ENCODE measurements around the gene ACYP1.

Gene ACYP1

DNA sequence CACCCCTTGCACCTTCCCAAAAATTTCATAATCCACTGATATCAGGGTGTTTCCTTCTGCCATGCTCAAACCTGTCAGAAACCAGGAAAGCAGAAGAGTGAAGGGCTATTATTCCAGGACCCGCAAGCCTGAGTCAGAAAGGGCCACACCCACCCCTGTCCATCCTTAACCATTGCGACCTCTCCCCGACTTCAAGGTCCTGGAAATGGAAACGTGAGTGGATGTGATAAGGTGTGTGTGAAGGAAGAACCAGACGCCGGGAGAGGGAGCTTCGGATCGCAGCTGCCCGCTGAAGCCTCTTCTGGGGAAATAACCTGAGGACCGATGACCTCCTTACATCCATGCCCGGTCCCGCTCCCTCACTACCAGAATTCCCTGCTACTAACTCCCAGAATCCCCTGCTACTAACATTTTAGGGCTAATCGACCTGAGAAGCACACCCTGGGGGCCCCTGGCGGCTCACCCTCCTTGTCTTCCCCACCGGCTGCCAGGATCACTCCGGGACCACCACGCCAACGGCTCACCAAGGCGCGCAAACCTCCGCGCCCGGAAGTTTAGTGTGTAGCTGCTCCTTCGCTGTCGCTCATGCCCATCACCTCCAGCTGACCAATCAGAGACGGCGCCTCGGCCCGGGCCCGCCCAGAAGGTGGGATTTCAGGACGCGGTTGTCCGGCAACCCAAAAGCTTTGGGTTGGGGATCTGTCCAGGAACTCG, at the start of gene ACYP1:
ACYP1 (minus strand) TSS at position 534 of the 714 bp plus-strand sequence; CDS start at position 63, 471 bp downstream.
- DNase-seq (ENCODE audit: low read depth in 2 of 2) = peak; percentile 90 to 91

DNA sequence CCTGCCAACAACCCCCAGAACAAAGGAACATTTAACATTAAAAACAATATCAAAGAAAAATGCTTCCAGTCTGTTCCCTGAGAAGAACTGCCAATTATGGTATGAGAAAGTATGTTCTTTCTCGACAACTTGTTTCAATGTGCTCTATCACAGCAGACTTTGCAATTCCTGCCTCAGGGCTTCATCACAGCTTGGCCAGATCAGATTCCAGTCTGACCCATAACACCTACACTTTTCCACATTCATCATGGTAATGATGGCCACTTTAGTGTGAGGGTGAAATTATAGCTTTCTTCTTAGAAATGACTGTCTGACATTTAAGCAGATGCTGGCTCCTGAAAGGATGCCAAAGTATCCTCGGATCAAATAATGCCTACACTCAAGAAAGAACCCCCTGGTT, 46.1 kb upstream of the ACYP1 start:
- no peak for DNase-seq (ENCODE audit: low read depth in 2 of 2)

DNA sequence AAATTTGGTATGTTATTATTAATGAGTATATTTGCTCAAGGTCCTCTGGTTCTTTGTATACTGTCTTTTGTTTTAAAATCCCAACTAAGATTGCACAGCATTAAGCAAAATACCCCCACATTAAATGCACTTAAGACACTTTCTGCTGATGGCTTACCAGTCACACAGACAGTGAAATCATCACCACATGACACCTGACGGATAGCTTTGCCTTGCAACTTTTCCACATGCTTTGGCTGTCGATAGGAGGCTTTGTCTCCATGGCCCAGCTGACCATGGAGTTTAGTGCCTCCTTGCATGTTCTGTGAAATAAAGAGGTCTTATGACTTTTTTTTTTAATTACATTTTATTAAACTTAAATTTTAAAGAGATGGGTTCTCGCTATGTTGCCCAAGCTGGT, 43.4 kb upstream of the ACYP1 start:
- no peak for DNase-seq (ENCODE audit: low read depth in 2 of 2)

DNA sequence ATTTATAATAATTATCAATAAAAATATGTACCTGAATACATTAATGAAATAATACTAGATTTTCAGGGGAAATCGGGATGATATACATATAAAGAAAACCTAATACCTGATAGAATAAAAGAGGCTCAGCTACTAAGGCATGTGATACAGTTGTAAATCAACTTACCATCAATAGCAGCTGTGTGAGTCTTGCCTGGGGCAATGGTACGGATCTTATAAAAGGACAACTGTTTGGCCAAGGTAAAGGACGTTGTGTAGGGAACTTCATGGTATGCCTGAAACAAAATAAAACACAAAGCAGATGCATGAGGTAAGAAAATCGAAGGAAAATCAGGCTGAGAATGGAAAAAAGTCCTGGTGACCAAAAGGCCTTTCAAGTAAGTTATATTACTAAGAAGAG, 37.7 kb upstream of the ACYP1 start:
- DNase-seq (ENCODE audit: low read depth in 2 of 2) = no peak

DNA sequence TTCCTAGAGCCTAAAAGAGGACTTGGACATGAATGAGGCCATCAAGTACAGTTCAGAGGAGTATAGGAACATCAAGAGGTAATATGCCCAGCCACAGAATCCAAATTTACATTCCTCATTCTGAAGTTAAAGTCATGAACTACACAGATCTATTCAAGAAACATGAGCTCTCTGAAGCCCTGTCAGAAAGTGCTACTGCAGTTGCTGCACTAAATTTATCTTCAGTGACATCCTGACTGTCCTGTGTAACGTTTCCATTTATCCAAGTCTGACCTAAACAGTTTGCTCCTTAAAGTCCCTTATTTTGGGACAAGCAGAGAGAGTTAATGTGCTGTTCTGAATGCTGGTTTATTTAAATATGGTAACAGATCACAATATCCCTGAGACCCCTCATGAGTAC, 34.9 kb upstream of the ACYP1 start:
- no peak for DNase-seq (ENCODE audit: low read depth in 2 of 2)

GRCh38 chr14:75098212-75098611, 34.4 kb upstream of the ACYP1 start:
- DNase-seq (ENCODE audit: low read depth in 2 of 2) = no peak

GRCh38 chr14:75096959-75097358, 33.1 kb upstream of the ACYP1 start:
- DNase-seq (ENCODE audit: low read depth in 2 of 2) = no peak

DNA sequence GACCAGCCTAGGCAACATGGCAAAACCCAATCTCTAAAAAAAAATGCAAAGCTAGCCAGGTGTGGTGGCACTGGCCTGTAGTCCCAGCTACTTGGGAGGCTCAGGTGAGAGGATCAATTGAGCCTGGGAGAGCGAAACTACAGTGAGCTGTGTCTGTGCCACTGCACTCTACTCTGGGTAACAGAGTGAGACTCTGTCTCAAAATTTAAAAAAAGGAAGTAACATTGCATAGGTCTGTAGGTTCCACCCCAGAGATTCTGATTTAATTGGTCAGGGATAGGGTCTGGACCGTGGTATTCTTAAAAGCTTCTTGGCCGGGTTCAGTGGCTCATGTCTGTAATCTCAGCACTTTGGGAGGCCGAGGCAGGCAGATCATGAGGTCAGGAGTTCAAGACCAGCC, 31.9 kb upstream of the ACYP1 start:
- DNase-seq (ENCODE audit: low read depth in 2 of 2) = no peak

GRCh38 chr14:75094896-75095295, 31.1 kb upstream of the ACYP1 start:
- no peak for DNase-seq (ENCODE audit: low read depth in 2 of 2)

DNA sequence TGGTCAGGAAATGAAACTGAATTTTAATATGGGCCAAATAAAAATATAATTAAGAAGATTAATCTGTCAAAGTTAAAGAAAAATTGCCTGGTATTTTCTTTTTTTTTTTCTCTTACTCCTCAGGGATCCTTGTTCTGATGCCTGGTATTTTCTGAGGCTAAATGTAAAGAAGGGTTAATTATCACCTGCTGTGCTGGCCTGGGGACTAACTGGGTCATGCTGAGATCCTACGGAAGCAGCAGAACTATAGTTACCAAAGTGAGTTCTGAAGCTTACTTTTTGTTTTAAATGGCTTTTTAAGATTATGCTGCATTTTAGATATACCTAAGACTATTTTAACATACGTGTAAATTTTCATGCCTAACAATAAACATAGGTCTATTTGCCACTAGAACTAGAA, 28.9 kb upstream of the ACYP1 start:
- DNase-seq (ENCODE audit: low read depth in 2 of 2) = no peak

DNA sequence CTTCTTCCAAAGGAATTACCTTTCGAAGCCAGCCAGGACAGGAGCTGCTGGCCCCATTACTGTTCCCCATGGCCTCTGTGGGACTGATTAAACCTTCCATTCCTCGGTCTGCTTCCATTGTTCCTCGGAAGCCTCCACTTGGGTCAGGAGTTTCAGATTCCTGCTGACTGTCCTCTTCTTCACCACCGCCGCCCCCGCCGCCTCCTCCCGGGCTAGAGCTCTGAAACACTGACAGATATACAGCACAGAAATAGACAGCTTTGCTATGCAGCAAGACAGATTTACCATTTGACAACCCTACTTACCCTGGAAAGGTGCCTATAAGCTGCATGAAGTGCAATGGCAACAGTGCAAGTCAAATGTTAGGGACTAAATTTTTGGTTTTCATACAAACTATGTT, 27.4 kb upstream of the ACYP1 start:
- no peak for DNase-seq (ENCODE audit: low read depth in 2 of 2)

- no peak for DNase-seq (ENCODE audit: low read depth in 2 of 2)
These were observed 26.5 kb upstream of the ACYP1 start for GRCh38 chr14:75090353-75090752.

- peak in 1 of 2 donors; percentile 27 for DNase-seq (ENCODE audit: low read depth in 2 of 2)
These were observed 24.9 kb upstream of the ACYP1 start for GRCh38 chr14:75088566-75089373.

DNA sequence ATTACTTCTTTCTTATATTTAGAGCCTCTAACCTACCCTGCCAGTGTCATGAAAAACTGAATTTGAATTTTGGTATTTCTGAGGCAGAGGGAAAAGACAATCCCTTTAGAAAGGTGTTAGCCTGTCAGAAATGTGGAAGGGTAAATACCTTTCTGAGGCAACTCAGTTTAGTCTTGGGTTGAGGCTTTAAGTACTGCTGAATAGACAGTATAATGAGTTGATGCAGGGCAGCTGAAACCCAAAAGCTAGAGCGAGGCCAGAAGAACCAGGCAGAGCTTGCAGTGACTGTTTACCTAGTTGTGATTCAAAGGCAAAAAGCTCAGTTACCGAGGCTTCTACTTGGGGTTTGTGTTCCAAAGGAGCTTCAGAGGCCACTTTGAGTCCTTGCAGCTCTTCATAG, 24.3 kb upstream of the ACYP1 start:
- no peak for DNase-seq (ENCODE audit: low read depth in 2 of 2)

DNA sequence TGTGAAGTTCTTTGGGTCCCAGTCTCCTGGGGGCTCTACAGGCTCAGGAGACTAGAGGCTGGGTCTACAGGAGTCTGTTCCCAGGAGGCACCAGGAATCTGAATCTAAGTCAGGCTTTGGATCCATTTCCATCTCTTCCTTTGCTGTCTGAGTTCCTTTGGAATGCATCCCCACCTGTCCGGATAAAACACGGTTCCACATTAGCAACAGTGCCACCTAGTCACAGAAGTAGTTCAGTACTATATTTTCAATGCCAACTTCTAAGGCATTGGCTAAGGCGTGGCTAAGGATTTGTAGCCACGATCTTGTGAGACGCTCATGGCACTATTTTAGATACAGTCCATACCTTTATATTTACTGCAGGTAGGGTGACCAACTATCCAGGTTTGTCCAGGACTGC, 20.7 kb upstream of the ACYP1 start:
- no peak for DNase-seq (ENCODE audit: low read depth in 2 of 2)

- DNase-seq (ENCODE audit: low read depth in 2 of 2) = no peak
These were observed 19.4 kb upstream of the ACYP1 start for GRCh38 chr14:75083271-75083670.

DNA sequence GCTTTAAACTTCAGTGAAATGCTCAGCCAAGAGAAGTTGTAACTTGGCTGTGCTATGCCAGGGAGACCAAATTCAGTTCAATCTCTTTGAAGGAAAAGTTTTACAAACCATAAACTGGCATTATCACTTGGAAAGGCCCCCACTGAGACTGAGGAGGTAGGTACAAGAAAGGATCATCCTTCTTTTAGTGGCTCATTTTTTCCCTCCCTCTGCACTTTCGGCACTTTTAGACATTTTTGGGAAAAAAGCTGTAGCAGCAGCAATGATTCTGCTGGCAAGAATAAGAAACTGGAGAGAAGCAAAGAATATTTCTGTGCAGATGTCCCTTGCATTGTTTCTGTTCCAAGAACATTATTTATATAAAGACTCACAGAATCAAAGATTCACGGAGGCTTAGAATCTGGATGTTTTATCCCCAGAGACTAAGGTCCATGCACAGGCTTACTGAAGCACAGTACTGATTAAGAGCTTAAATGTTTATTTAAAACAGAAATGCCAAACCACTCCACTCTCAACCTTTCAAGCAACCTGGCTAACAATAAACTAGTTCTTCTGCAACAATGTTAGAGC, 17.9 kb upstream of the ACYP1 start:
- no peak for DNase-seq (ENCODE audit: low read depth in 2 of 2)

DNA sequence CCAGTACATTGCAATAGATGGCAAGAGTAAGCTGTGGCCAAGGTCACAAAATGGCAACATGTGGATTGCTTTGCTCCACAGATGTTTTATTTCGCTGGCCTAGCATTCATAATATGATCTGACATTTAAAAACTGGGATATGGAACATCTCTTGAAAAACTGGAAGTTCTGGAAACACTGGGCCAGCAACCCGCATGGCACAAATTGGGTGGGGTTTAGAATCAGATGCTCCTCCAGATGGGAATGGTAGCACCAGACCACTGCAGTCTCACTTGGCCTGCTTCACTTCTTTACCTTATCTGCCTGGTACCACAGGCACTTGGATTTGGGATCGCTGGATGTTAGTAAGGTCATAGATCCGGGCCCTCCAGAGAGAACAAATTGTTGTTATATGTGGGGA, 15.7 kb upstream of the ACYP1 start:
- no peak for DNase-seq (ENCODE audit: low read depth in 2 of 2)

DNA sequence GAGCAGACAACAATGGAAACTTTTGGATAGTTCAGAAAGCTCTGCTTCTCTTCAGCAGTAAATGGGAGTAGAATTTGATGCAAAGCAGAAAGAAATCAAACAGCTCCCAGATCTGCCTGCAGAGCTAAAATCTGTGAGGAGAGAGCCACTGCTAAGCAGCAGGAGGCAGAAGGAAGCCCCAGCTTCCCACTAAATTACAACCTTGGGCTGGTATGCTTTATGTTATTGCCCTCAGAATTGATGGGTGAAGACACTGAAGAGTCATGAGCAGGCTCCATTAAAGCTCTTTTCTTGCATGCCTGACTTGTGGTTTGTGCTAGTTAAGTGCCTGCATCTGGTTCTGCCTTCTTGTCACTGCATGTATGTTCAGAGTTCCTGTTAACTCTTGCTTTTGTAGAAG, 14.0 kb upstream of the ACYP1 start:
- DNase-seq (ENCODE audit: low read depth in 2 of 2) = no peak

DNA sequence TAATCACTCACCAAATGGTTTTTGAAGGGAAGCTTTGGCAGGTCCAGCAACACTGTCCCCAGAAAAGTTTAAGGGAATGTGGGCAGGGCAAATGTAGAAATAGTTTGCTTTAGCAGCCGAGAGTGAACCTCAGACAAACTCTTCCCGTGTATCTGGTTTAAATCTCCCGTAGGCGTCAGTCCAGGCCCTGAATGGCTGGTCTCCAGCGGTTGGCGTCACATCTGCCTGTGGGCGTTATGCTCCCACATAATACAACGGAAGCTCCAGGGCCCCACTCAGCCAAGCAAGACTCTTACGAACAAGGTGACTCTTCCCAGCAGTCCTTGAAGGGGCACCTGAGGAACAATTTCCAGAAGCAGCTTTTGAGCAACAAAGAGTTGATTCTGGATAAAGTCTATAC, 6.6 kb upstream of the ACYP1 start:
- no peak for DNase-seq (ENCODE audit: low read depth in 2 of 2)

GRCh38 chr14:75069811-75070145, 6.0 kb upstream of the ACYP1 start:
- no peak for DNase-seq (ENCODE audit: low read depth in 2 of 2)

DNA sequence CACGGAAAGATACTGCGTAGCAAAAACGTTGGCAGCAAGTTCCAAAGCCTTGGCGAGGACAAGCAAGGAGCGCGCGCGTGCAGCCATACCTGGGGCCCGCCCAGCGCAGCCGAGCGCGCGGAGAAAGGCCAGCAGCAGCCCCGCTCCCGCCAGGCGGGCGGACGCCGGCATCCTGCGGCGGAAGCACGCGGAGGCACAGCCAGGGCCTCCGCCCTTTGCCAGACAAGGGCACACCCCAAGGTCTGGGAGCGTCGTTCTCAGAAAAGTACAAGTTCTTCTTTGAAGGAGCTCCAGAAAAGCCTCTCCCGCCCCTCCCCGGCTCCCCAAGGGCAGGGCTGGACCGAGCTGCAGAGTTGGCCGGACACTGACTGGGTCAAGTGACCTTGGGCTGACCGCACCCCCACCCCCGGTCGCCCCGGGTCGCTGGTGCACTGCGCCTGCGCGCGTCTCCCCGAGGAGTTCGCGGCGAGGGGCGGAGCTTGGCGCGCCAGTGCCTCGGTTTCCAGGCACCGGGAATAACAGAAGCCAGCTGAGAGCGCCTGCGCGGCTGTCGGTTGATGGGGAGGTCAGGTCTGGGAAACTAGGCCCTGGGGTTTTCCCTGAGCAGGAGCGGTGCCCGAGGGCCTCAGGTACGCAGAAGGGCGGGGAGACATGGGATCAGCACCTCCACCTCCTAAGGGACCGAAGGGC, 5.4 kb upstream of the ACYP1 start, which contains the start of gene ZC2HC1C:
ZC2HC1C (plus strand) TSS at position 521 of the 690 bp plus-strand sequence. CDS start 933 bp downstream, outside the sequence.
- DNase-seq (ENCODE audit: low read depth in 2 of 2) = peak; percentile 38 to 63

Data from activated CD4-positive, alpha-beta T cell treated with anti-CD3 and anti-CD28 coated beads for 24 hours (primary cell).